K562 (cell line): ENCODE results near the gene PRDM11.

Experiments used
- CEBPB ChIP-seq: fragments of 450-650 bp; IDR thresholded peaks from 2 replicates; pipeline ENCODE4 v1.6.1; 2016; ENCODE audit warnings: missing genetic modification characterization, missing compliant biosample characterization
- CHD2 ChIP-seq: IDR thresholded peaks from 2 replicates; pipeline ENCODE4 v1.6.1; 2011; ENCODE audit warnings: low read depth, low read length
- CTCF ChIP-seq, 3 experiments: IDR thresholded peaks in 2 of 3; conservative IDR thresholded peaks in 1 of 3; 2 replicates each; pipeline ENCODE4 v1.5.1; 2011 to 2012; ENCODE audit warnings: low read length in 3 of 3, mild to moderate bottlenecking in 3 of 3, control low read depth in 2 of 3, improper control_type of control experiment in 1 of 3, inconsistent platforms in 1 of 3, low read depth in 1 of 3, mixed read lengths in 1 of 3, moderate library complexity in 1 of 3; ENCODE audit not compliant: insufficient read depth in 2 of 3
- E2F6 ChIP-seq, 2 experiments: IDR thresholded peaks; 2 replicates each; pipeline ENCODE4 v1.6.1; 2011; ENCODE audit warnings: borderline replicate concordance in 1 of 2, control low read depth in 1 of 2, low read depth in 1 of 2, low read length in 1 of 2, mild to moderate bottlenecking in 1 of 2, mixed read lengths in 1 of 2, moderate library complexity in 1 of 2; ENCODE audit not compliant: insufficient read depth in 1 of 2, insufficient read length in 1 of 2, poor library complexity in 1 of 2, severe bottlenecking in 1 of 2; ENCODE audit errors: extremely low read depth in 1 of 2
- EP300 ChIP-seq: IDR thresholded peaks from 2 replicates; pipeline ENCODE4 v1.6.1; 2012; ENCODE audit warnings: low read length, improper control_type of control experiment
- KHSRP ChIP-seq: fragments of 450-650 bp; IDR thresholded peaks from 2 replicates; pipeline ENCODE4 v1.6.1; 2017
- POLR2A ChIP-seq: fragments of 450-650 bp; conservative IDR thresholded peaks from 2 replicates; pipeline ENCODE4 v1.6.1; 2016
- PRMT5 ChIP-seq: sonication (generic); formaldehyde crosslinking; IDR thresholded peaks from 2 replicates; pipeline ENCODE4 v1.5.0; 2020; ENCODE audit warnings: missing genetic modification reagents
- RAD21 ChIP-seq, 2 experiments: fragments of 250-450 bp in 1 of 2; fragments of 450-650 bp in 1 of 2; sonication (Bioruptor Pico) in 1 of 2; formaldehyde crosslinking in 1 of 2; IDR thresholded peaks in 1 of 2; conservative IDR thresholded peaks in 1 of 2; 2 replicates each; pipeline versions ENCODE4 v1.4.0 to v1.8.0; 2020 to 2022; ENCODE audit warnings: mild to moderate bottlenecking in 2 of 2, moderate library complexity in 1 of 2
- REST ChIP-seq, 2 experiments: fragments of 450-650 bp; formaldehyde crosslinking in 1 of 2; IDR thresholded peaks; 2 replicates each; pipeline versions ENCODE4 v1.4.0 to v1.6.1; 2014 to 2020; ENCODE audit warnings: mild to moderate bottlenecking in 2 of 2, borderline replicate concordance in 1 of 2, low read depth in 1 of 2
- SRF ChIP-seq, 2 experiments: fragments of 250-450, 450-650 bp in 1 of 2; sonication (Bioruptor Pico) in 1 of 2; sonication (generic) in 1 of 2; formaldehyde crosslinking; IDR thresholded peaks; 2 replicates each; pipeline versions ENCODE4 v1.5.0 to v1.5.1; 2020 to 2022; ENCODE audit warnings: mild to moderate bottlenecking in 1 of 2, missing genetic modification reagents in 1 of 2
- ZBTB8A ChIP-seq: fragments of 450-650 bp; IDR thresholded peaks from 2 replicates; pipeline ENCODE4 v1.6.1; 2018; ENCODE audit warnings: mild to moderate bottlenecking, moderate library complexity; ENCODE audit not compliant: partially characterized antibody
- ZNF121 ChIP-seq: sonication (generic); formaldehyde crosslinking; conservative IDR thresholded peaks from 2 replicates; pipeline ENCODE4 v1.8.0; 2022; ENCODE audit warnings: missing genetic modification reagents
- ZNF354B ChIP-seq: fragments of 250-450 bp; sonication (Bioruptor Pico); IDR thresholded peaks from 2 replicates; pipeline ENCODE4 v1.4.0; 2020

- TF ChIP-seq KHSRP (no peak), CTCF (IDR thresholded peaks at IDR 0.05 in 2 of 3, conservative IDR thresholded peaks at IDR 0.05 in 1 of 3; ENCODE audit: insufficient read depth in 2 of 3, low read depth in 1 of 3, low read length in 3 of 3) (no peak), CEBPB (tag) (no peak), ZBTB8A (no peak), PRMT5 (no peak), CHD2 (no peak), E2F6 (IDR thresholded peaks at IDR 0.05; ENCODE audit: borderline replicate concordance in 1 of 2, extremely low read depth in 1 of 2, insufficient read depth in 1 of 2, insufficient read length in 1 of 2, low read depth in 1 of 2, low read length in 1 of 2, poor library complexity in 1 of 2, severe bottlenecking in 1 of 2) (no peak), EP300 (no peak), ZNF121 (CRISPR knock-in tag) (no peak), REST (IDR thresholded peaks at IDR 0.05; ENCODE audit: borderline replicate concordance) (peak; percentile 99), REST (CRISPR knock-in tag; IDR thresholded peaks at IDR 0.05; ENCODE audit: low read depth) (peak; percentile 97), SRF (CRISPR knock-in tag; IDR thresholded peaks at IDR 0.05) (0 out of 4 replicates have a peak, but pooled peaks of 1 of the 2 experiments have one; percentile 29), RAD21 (CRISPR knock-in tag; conservative IDR thresholded peaks at IDR 0.05 in 1 of 2, IDR thresholded peaks at IDR 0.05 in 1 of 2) (no peak), POLR2A (no peak), ZNF354B (CRISPR knock-in tag) (no peak)
Observed at GRCh38 chr11:45097721-45098493, 48.5 kb upstream of the PRDM11 start.
